Gastrocnemius medialis (tissue), 4 donors: Measurements from ENCODE around the gene DISP2. TPM values are rescaled to one million over a fixed set of nuclear protein-coding genes. Genes with fewer than 3 reads are reported as not detected.
A peak's percentile ranks its signal among the peaks of the same experiment; 100 is the strongest.

Experiments used
- ATAC-seq, 2 donors: fragments of 150-250 bp; one replicate each; pipeline ENCODE4 v1.9.1; 2016
- DNase-seq, 2 donors: peaks; one replicate each; pipeline ENCODE4 v3.0.0-alpha.2; 2019
- H3K27ac ChIP-seq, 4 donors: fragments of 200-600 bp; sonication (generic); 1 replicate in 1 of 4; 2 replicates in 3 of 4; pipeline ENCODE4 v1.5.1; 2016 to 2018; ENCODE audit warnings: mild to moderate bottlenecking in 2 of 4, moderate library complexity in 1 of 4
- H3K27me3 ChIP-seq, 3 donors: fragments of 200-600 bp; sonication (generic) in 2 of 3; 1 replicate in 1 of 3; 2 replicates in 2 of 3; pipeline versions ENCODE4 v1.5.1 to v1.6.0; 2016 to 2019; ENCODE audit warnings: mild to moderate bottlenecking in 1 of 3, moderate library complexity in 1 of 3
- H3K36me3 ChIP-seq, 2 donors: fragments of 200-600 bp; sonication (generic) in 1 of 2; one replicate each; pipeline ENCODE4 v1.5.1; 2017 to 2018
- H3K4me1 ChIP-seq, 2 donors: fragments of 200-600 bp; sonication (generic) in 1 of 2; one replicate each; pipeline ENCODE4 v1.5.1; 2016 to 2017; ENCODE audit warnings: mild to moderate bottlenecking in 2 of 2
- H3K4me3 ChIP-seq, 4 donors: fragments of 200-600 bp; sonication (generic) in 3 of 4; 1 replicate in 1 of 4; 2 replicates in 3 of 4; pipeline ENCODE4 v1.5.1; 2016 to 2019; ENCODE audit warnings: mild to moderate bottlenecking in 2 of 4
- H3K9me3 ChIP-seq, 3 donors: fragments of 200-600 bp; sonication (generic) in 2 of 3; 1 replicate in 1 of 3; 2 replicates in 2 of 3; pipeline ENCODE4 v1.5.1; 2016 to 2019
- POLR2A ChIP-seq, 2 donors: fragments of 450-650 bp; IDR thresholded peaks; one replicate each; pipeline ENCODE4 v1.6.1; 2017; ENCODE audit warnings: antibody characterized with exemption in 2 of 2, mild to moderate bottlenecking in 2 of 2, moderate library complexity in 2 of 2
- in situ Hi-C, 4 donors: fragments of 200-750 bp; cut with MboI; loops; one replicate each; pipeline versions ENCODE4 v1.15.0 to v1.8.0; 2017; ENCODE audit warnings: low sequenced_read_pairs in 4 of 4
- intact Hi-C: fragments of 100-400 bp; cut with DNase I; formaldehyde crosslinking; loops from one replicate; pipeline ENCODE4 v1.15.1; 2023; ENCODE audit warnings: low total_unique reads
- total RNA-seq, 4 donors: library from RNA; depleted of rRNA; stranded (reverse); fragments of >200 nt; gene quantifications; one replicate each; pipeline versions ENCODE4 v1.1.0 to v1.2.3, GENCODE V29; 2016
- TF ChIP-seq, protein P1 (sequence below), 5 experiments: fragments of 450-650 bp in 3 of 5; fragments of 200-600 bp in 2 of 5; sonication (generic) in 2 of 5; IDR thresholded peaks in 4 of 5; conservative IDR thresholded peaks in 1 of 5; 1 replicate in 4 of 5; 2 replicates in 1 of 5; pipeline ENCODE4 v1.5.1; 2016 to 2019; ENCODE audit warnings: antibody characterized with exemption in 5 of 5, mild to moderate bottlenecking in 3 of 5, moderate library complexity in 3 of 5

Gene DISP2
- total RNA-seq, 4 donors from 2014 or later: 0.02 to 0.12 (median 0.06) TPM

DNA sequence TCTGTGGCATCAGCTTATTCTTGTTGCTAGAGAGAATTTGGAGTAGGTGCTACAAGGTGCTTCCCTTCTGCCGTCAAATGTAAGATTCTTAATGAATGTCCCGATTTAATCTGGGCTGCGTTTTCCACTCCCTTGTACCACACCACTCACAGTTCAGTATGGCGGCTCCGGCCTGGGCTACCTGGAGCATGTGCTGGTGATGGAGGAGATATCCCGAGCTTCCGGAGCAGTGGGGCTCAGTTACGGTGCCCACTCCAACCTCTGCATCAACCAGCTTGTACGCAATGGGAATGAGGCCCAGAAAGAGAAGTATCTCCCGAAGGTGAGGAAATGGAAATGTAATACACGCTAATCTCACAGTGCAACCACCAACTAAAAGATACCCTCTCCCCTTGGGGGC, 52.5 kb downstream of the DISP2 start:
- H3K27me3 ChIP-seq: no peaks in the 10 kb centered on the region
- peaks cover 0 to 50% of the 10 kb centered on the region in 2 donors for H3K36me3 ChIP-seq
- H3K4me3 ChIP-seq: no peak overlapping the region
- no peaks in the 10 kb centered on the region for H3K9me3 ChIP-seq
- in situ Hi-C loops: loop anchor here in 1 of 4 donors (25.0 kb wide), 1 partner anchor 373 kb away; the partner anchor contains the start of gene SRP14
- H3K4me1 ChIP-seq: peaks cover 0 to 4% of the 10 kb centered on the region in 2 donors
- intact Hi-C loops: no loop called here
- ATAC-seq (no peak), DNase-seq (no peak)
- TF ChIP-seq, protein P1, sequence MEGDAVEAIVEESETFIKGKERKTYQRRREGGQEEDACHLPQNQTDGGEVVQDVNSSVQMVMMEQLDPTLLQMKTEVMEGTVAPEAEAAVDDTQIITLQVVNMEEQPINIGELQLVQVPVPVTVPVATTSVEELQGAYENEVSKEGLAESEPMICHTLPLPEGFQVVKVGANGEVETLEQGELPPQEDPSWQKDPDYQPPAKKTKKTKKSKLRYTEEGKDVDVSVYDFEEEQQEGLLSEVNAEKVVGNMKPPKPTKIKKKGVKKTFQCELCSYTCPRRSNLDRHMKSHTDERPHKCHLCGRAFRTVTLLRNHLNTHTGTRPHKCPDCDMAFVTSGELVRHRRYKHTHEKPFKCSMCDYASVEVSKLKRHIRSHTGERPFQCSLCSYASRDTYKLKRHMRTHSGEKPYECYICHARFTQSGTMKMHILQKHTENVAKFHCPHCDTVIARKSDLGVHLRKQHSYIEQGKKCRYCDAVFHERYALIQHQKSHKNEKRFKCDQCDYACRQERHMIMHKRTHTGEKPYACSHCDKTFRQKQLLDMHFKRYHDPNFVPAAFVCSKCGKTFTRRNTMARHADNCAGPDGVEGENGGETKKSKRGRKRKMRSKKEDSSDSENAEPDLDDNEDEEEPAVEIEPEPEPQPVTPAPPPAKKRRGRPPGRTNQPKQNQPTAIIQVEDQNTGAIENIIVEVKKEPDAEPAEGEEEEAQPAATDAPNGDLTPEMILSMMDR (IDR thresholded peaks at IDR 0.05 in 4 of 5, conservative IDR thresholded peaks at IDR 0.05 in 1 of 5): no peak
- TF ChIP-seq POLR2A (IDR thresholded peaks at IDR 0.05): no peak
- H3K27ac ChIP-seq: no peak overlapping the region

DNA sequence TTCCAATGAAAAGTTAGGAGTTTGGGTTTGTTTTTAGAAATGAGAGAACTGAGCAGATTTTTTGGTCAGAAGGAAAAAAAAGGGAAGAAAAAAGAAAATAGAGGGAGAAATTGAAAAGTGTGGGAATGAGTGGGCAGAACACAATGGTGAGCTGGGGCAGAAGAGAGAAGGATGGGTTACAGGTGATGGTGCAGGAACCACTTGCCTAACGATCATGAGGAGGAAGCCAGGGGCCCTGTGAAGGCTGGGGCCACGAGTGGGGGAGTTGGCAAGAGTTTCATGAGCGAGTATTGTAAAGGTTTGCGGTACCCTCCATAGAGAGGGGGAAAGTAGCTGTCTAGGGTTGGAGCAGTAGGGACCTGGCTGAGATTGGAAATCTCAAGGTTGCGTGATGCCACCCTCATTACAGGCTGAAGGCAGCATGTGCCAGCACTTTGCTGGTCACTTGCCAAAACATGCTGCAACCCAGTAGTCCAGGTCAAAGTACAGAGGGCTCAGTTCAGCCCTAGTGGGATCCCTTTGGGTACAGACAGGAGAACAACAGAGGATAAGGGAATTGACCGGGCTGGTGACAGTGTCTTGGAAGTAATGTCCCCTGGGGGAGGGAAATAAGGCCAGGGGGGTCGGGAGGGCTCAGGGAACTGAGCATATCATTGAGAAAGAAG, 54.2 kb downstream of the DISP2 start:
- ATAC-seq: peak in 1 of 2 donors; percentile 30

DNA sequence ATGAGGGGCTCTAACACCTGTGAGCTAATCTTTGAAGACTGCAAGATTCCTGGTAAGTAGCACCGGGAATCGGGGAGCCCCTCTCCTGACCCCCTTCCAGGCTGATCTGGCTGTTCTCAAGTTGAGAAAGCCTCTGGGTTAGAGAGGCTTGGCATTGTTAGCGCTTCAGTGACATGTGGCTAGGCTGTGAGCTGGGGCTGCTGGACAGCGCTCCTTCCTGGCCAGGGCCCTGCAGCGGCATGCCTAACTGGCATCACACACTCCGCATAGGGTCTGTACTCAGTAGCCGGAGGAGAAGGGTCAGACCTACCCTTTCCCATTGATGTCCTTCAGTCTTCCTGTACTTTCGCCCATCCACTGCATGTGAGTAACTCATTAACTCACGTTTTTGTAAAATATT, 55.0 kb downstream of the DISP2 start:
- Histone ChIP-seq H3K27me3 (no peaks in the 10 kb centered on the region), H3K27ac (no peak overlapping the region), H3K4me1 (no peaks in the 10 kb centered on the region), H3K36me3 (peaks cover 0 to 58% of the 10 kb centered on the region in 2 donors), H3K9me3 (no peaks in the 10 kb centered on the region), H3K4me3 (no peak overlapping the region)
- ATAC-seq: no peak
- DNase-seq: no peak
- intact Hi-C loops: no loop called here
- in situ Hi-C loops: loop anchor here in 1 of 4 donors (25.0 kb wide), 1 partner anchor 376 kb away; the partner anchor contains the start of gene SRP14
- TF ChIP-seq POLR2A (IDR thresholded peaks at IDR 0.05): no peak
- TF ChIP-seq, protein P1 (IDR thresholded peaks at IDR 0.05 in 4 of 5, conservative IDR thresholded peaks at IDR 0.05 in 1 of 5): no peak

More for the DNA sequence above, 54.2 kb downstream of the DISP2 start:
- in situ Hi-C loops (loop anchor here in 1 of 4 donors (25.0 kb wide), 1 partner anchor 375 kb away; the partner anchor contains the start of gene SRP14), intact Hi-C loops (no loop called here)
- no peak for TF ChIP-seq POLR2A (IDR thresholded peaks at IDR 0.05)
- TF ChIP-seq, protein P1 (IDR thresholded peaks at IDR 0.05 in 4 of 5, conservative IDR thresholded peaks at IDR 0.05 in 1 of 5): no peak
- H3K9me3 ChIP-seq: no peaks in the 10 kb centered on the region
- H3K27ac ChIP-seq: no peak overlapping the region
- H3K4me3 ChIP-seq: no peak overlapping the region
- H3K4me1 ChIP-seq: no peaks in the 10 kb centered on the region
- no peak for DNase-seq
- H3K27me3 ChIP-seq: no peaks in the 10 kb centered on the region
- H3K36me3 ChIP-seq: peaks cover 0 to 64% of the 10 kb centered on the region in 2 donors

- Histone ChIP-seq H3K4me3 (no peak overlapping the region), H3K36me3 (peaks cover 0 to 62% of the 10 kb centered on the region in 2 donors), H3K9me3 (no peaks in the 10 kb centered on the region), H3K27me3 (no peaks in the 10 kb centered on the region), H3K4me1 (no peaks in the 10 kb centered on the region), H3K27ac (no peak overlapping the region)
- in situ Hi-C loops: loop anchor here in 1 of 4 donors (25.0 kb wide), 1 partner anchor 378 kb away; the partner anchor contains the start of gene SRP14
- no peak for TF ChIP-seq POLR2A (IDR thresholded peaks at IDR 0.05)
- TF ChIP-seq, protein P1 (IDR thresholded peaks at IDR 0.05 in 4 of 5, conservative IDR thresholded peaks at IDR 0.05 in 1 of 5): no peak
- DNase-seq (no peak), ATAC-seq (no peak)
- intact Hi-C loops: no loop called here
These were observed 56.8 kb downstream of the DISP2 start for GRCh38 chr15:40414816-40415215.
